Suprapubic skin (tissue), 4 donors: ENCODE results near the gene CDK8. TPM values are rescaled to one million over a fixed set of nuclear protein-coding genes. Genes with fewer than 3 reads are reported as not detected.
"Not testable (repeated sequence)": the region's sequence is repeated elsewhere in the genome, so short reads cannot be mapped to it uniquely, and the experiment has no call there.

Source experiments
- DNase-seq, 2 donors: peaks; one replicate each; pipeline ENCODE4 v3.0.0-alpha.2; 2019; ENCODE audit warnings: low spot score in 2 of 2
- H3K27ac ChIP-seq: fragments of 200-600 bp; sonication (generic); one replicate; pipeline ENCODE4 v1.5.1; 2019
- H3K27me3 ChIP-seq: fragments of 200-600 bp; sonication (generic); one replicate; pipeline ENCODE4 v1.5.1; 2019
- H3K36me3 ChIP-seq: fragments of 200-600 bp; sonication (generic); one replicate; pipeline ENCODE4 v1.5.1; 2019
- H3K4me1 ChIP-seq: fragments of 200-600 bp; sonication (generic); one replicate; pipeline ENCODE4 v1.5.1; 2019
- H3K4me3 ChIP-seq: fragments of 200-600 bp; sonication (generic); one replicate; pipeline ENCODE4 v1.5.1; 2019; ENCODE audit warnings: mild to moderate bottlenecking
- H3K9me3 ChIP-seq: fragments of 200-600 bp; sonication (generic); one replicate; pipeline ENCODE4 v1.5.1; 2019
- EP300 ChIP-seq: sonication (generic); formaldehyde crosslinking; IDR thresholded peaks from one replicate; pipeline ENCODE4 v1.6.1; 2017; ENCODE audit warnings: antibody characterized with exemption
- POLR2A ChIP-seq, 2 donors: fragments of 450-650 bp; IDR thresholded peaks; one replicate each; pipeline ENCODE4 v1.6.1; 2017; ENCODE audit warnings: antibody characterized with exemption in 2 of 2, mild to moderate bottlenecking in 2 of 2, moderate library complexity in 2 of 2
- POLR2AphosphoS5 ChIP-seq, 3 donors: sonication (generic); formaldehyde crosslinking; IDR thresholded peaks; one replicate each; pipeline ENCODE4 v1.6.1; 2017; ENCODE audit warnings: antibody characterized with exemption in 3 of 3
- WGBS: methylation state at CpG from one replicate; pipeline ENCODE4 v1.1.5; 2018; 5-methylcytosine and 5-hydroxymethylcytosine counted together
- total RNA-seq, 4 donors: library from RNA; depleted of rRNA; stranded (reverse); fragments of >200 nt; gene quantifications; one replicate each; pipeline ENCODE4 v1.1.0, GENCODE V29; 2016
- TF ChIP-seq, protein P1 (sequence below), 2 donors: fragments of 200-600 bp in 1 of 2; fragments of 450-650 bp in 1 of 2; sonication (generic) in 1 of 2; IDR thresholded peaks; one replicate each; pipeline ENCODE4 v1.5.1; 2016 to 2019; ENCODE audit warnings: antibody characterized with exemption in 2 of 2, mild to moderate bottlenecking in 1 of 2, moderate library complexity in 1 of 2

CDK8 gene
- total RNA-seq, 4 donors from 2014 or later, result 9.8 to 13.3 (median 12.5) TPM

- no peaks in the 10 kb centered on the region for H3K27me3 ChIP-seq
- WGBS, result 18% methylated on average over 1 of the region's 1 CpG
- H3K27ac ChIP-seq, result no peak overlapping the region
- DNase-seq, result no peak
- no peaks in the 10 kb centered on the region for H3K36me3 ChIP-seq
- no peak for TF ChIP-seq POLR2AphosphoS5 (IDR thresholded peaks at IDR 0.05)
- no peak for TF ChIP-seq EP300
- TF ChIP-seq, protein P1, sequence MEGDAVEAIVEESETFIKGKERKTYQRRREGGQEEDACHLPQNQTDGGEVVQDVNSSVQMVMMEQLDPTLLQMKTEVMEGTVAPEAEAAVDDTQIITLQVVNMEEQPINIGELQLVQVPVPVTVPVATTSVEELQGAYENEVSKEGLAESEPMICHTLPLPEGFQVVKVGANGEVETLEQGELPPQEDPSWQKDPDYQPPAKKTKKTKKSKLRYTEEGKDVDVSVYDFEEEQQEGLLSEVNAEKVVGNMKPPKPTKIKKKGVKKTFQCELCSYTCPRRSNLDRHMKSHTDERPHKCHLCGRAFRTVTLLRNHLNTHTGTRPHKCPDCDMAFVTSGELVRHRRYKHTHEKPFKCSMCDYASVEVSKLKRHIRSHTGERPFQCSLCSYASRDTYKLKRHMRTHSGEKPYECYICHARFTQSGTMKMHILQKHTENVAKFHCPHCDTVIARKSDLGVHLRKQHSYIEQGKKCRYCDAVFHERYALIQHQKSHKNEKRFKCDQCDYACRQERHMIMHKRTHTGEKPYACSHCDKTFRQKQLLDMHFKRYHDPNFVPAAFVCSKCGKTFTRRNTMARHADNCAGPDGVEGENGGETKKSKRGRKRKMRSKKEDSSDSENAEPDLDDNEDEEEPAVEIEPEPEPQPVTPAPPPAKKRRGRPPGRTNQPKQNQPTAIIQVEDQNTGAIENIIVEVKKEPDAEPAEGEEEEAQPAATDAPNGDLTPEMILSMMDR (IDR thresholded peaks at IDR 0.05), result no peak
- no peak for TF ChIP-seq POLR2A (IDR thresholded peaks at IDR 0.05)
- no peak overlapping the region for H3K4me3 ChIP-seq
- no peaks in the 10 kb centered on the region for H3K4me1 ChIP-seq
- H3K9me3 ChIP-seq, result no peaks in the 10 kb centered on the region
Measured at GRCh38 chr13:26236296-26236695, 17.6 kb upstream of the CDK8 start.

DNA sequence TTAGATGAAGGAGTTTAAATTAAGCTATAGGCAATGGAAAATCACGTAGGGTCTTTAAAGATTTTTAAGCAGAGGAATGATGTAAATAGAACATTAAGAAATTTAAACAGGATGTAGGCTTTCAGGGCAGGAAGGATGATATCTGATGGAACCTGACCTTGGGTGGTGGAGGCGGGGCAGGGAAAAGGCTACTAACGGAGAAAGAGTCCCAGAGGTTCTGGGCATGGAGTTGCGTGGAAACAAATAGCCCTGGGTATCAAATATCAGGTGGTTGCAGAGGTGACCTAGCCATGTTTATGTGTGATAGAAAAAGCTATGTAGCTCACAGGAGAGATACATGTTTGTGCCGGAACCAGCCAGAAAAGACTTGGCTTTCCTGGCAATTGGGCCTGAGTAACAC, 7.8 kb upstream of the CDK8 start:
- Histone ChIP-seq H3K9me3 (peaks cover 4% of the 10 kb centered on the region), H3K27me3 (no peaks in the 10 kb centered on the region), H3K36me3 (no peaks in the 10 kb centered on the region), H3K4me3 (no peak overlapping the region), H3K27ac (no peak overlapping the region), H3K4me1 (no peaks in the 10 kb centered on the region)
- TF ChIP-seq POLR2AphosphoS5 (IDR thresholded peaks at IDR 0.05), result no peak
- no peak for TF ChIP-seq POLR2A (IDR thresholded peaks at IDR 0.05)
- TF ChIP-seq EP300, result no peak
- TF ChIP-seq, protein P1 (IDR thresholded peaks at IDR 0.05), result no peak
- 75% methylated on average over 5 of the region's 5 CpGs for WGBS
- no peak for DNase-seq

- Histone ChIP-seq H3K9me3 (peaks cover 4% of the 10 kb centered on the region), H3K4me3 (no peak overlapping the region), H3K36me3 (no peaks in the 10 kb centered on the region), H3K27ac (no peak overlapping the region), H3K4me1 (no peaks in the 10 kb centered on the region), H3K27me3 (no peaks in the 10 kb centered on the region)
- 40% methylated on average over 2 of the region's 2 CpGs for WGBS
- no peak for DNase-seq
- TF ChIP-seq POLR2AphosphoS5 (IDR thresholded peaks at IDR 0.05) (no peak), POLR2A (IDR thresholded peaks at IDR 0.05) (no peak), EP300 (no peak)
- TF ChIP-seq, protein P1 (IDR thresholded peaks at IDR 0.05), result no peak
Measured at GRCh38 chr13:26247011-26247410, 6.9 kb upstream of the CDK8 start.

DNA sequence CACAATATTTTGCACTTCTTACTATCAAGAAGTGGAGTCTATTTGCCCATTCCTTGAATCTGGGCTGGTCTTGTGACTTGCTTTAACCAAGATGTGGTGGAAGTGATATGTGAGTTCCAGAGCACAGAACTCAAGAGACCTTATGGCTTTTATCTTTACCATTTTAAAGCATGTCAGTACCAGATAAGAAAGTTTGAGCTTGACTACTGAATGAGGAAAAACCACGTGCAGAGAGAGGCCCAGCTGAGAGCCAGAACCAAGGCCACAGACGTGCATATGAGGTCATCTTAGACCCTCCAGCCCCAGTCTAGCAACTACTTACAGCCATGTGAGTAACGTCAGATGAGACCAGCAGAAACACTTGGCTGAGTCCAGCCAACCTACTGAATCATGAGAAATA, 6.3 kb upstream of the CDK8 start:
- Histone ChIP-seq H3K27me3 (no peaks in the 10 kb centered on the region), H3K4me1 (no peaks in the 10 kb centered on the region), H3K36me3 (no peaks in the 10 kb centered on the region), H3K27ac (no peak overlapping the region), H3K9me3 (peaks cover 4% of the 10 kb centered on the region), H3K4me3 (no peak overlapping the region)
- no peak for TF ChIP-seq POLR2AphosphoS5 (IDR thresholded peaks at IDR 0.05)
- TF ChIP-seq, protein P1 (IDR thresholded peaks at IDR 0.05), result no peak
- TF ChIP-seq POLR2A (IDR thresholded peaks at IDR 0.05), result no peak
- TF ChIP-seq EP300, result no peak
- WGBS, result 58% methylated on average over 3 of the region's 3 CpGs
- no peak for DNase-seq

GRCh38 chr13:26249551-26249950, 4.4 kb upstream of the CDK8 start:
- H3K36me3 ChIP-seq, result no peaks in the 10 kb centered on the region
- H3K27me3 ChIP-seq, result no peaks in the 10 kb centered on the region
- no peak overlapping the region for H3K27ac ChIP-seq
- no peaks in the 10 kb centered on the region for H3K9me3 ChIP-seq
- no peak for DNase-seq
- no peaks in the 10 kb centered on the region for H3K4me1 ChIP-seq
- no peak overlapping the region for H3K4me3 ChIP-seq
- TF ChIP-seq, protein P1 (IDR thresholded peaks at IDR 0.05), result no peak
- TF ChIP-seq POLR2A (IDR thresholded peaks at IDR 0.05), result no peak
- no peak for TF ChIP-seq EP300
- no peak for TF ChIP-seq POLR2AphosphoS5 (IDR thresholded peaks at IDR 0.05)

- H3K9me3 ChIP-seq, H3K27me3 ChIP-seq, H3K36me3 ChIP-seq, H3K27ac ChIP-seq, DNase-seq, H3K4me3 ChIP-seq: not testable (repeated sequence)
- WGBS, result 96% methylated on average over 4 of the region's 4 CpGs
- peaks cover 14% of the 10 kb centered on the region for H3K4me1 ChIP-seq
Measured at GRCh38 chr13:26252006-26252405, 1.9 kb upstream of the CDK8 start.
